HG03432 (cell line): ENCODE measurements around the gene TTLL10.

Source experiments
- ATAC-seq: cut with Tn5 transposase; IDR thresholded peaks from one replicate; pipeline ENCODE4 v1.9.1; 2021; ENCODE audit warnings: mild to moderate bottlenecking, moderate library complexity; ENCODE audit not compliant: unreplicated experiment

TTLL10 gene

GRCh38 chr1:1203561-1204424, 30.1 kb downstream of the TTLL10 start:
- no peak for ATAC-seq

- ATAC-seq: no peak
Measured at GRCh38 chr1:1204425-1204920, 30.8 kb downstream of the TTLL10 start.

- ATAC-seq: no peak
Measured at GRCh38 chr1:1204998-1205768, 31.5 kb downstream of the TTLL10 start.

GRCh38 chr1:1205769-1206375, 32.2 kb downstream of the TTLL10 start:
- ATAC-seq: no peak

- ATAC-seq: no peak
Measured at GRCh38 chr1:1206376-1206965, 32.8 kb downstream of the TTLL10 start, which contains the start of gene TNFRSF18. Gene TNFRSF18, minus strand, starts transcription at chr1:1206592. Its CDS starts 21 bp downstream, at chr1:1206571.

GRCh38 chr1:1206966-1207531, 33.4 kb downstream of the TTLL10 start:
- no peak for ATAC-seq

GRCh38 chr1:1207571-1207892, 33.9 kb downstream of the TTLL10 start:
- no peak for ATAC-seq

GRCh38 chr1:1208713-1209433, 35.2 kb downstream of the TTLL10 start:
- no peak for ATAC-seq

GRCh38 chr1:1210726-1211540, 37.3 kb downstream of the TTLL10 start:
- ATAC-seq: no peak

- ATAC-seq: no peak
Measured at GRCh38 chr1:1211541-1212441, 38.1 kb downstream of the TTLL10 start.

- ATAC-seq: no peak
Measured at GRCh38 chr1:1212780-1213344, 39.2 kb downstream of the TTLL10 start.

- ATAC-seq: no peak
Measured at GRCh38 chr1:1213345-1214265, 39.9 kb downstream of the TTLL10 start, which contains the start of gene TNFRSF4. Gene TNFRSF4, minus strand, starts transcription at chr1:1214153. Its CDS starts 26 bp downstream, at chr1:1214127.

GRCh38 chr1:1215080-1215676, 41.5 kb downstream of the TTLL10 start:
- no peak for ATAC-seq

- ATAC-seq: no peak
Measured at GRCh38 chr1:1215881-1216605, 42.4 kb downstream of the TTLL10 start.

GRCh38 chr1:1216770-1217620, 43.3 kb downstream of the TTLL10 start:
- ATAC-seq: no peak
